SU-DHL-6 (cell line): ENCODE measurements around the gene SINHCAF.

Experiments
- EZH2phosphoT487 ChIP-seq: fragments of 200-600 bp; sonication (generic), shearing (Covaris generic); conservative IDR thresholded peaks from 2 replicates; pipeline ENCODE4 v1.6.1; 2018; ENCODE audit warnings: mild to moderate bottlenecking, antibody characterized with exemption, low read length, moderate library complexity, mixed read lengths
- TF ChIP-seq, protein P1 (sequence below): fragments of 200-600 bp; sonication (generic); IDR thresholded peaks from one replicate; pipeline ENCODE4 v1.5.1; 2017; ENCODE audit warnings: antibody characterized with exemption, mild to moderate bottlenecking, low read length, moderate library complexity; ENCODE audit not compliant: insufficient read depth, poor library complexity, severe bottlenecking

GRCh38 chr12:31234053-31234840 is 91.7 kb downstream of the SINHCAF start:
- TF ChIP-seq, protein P1, sequence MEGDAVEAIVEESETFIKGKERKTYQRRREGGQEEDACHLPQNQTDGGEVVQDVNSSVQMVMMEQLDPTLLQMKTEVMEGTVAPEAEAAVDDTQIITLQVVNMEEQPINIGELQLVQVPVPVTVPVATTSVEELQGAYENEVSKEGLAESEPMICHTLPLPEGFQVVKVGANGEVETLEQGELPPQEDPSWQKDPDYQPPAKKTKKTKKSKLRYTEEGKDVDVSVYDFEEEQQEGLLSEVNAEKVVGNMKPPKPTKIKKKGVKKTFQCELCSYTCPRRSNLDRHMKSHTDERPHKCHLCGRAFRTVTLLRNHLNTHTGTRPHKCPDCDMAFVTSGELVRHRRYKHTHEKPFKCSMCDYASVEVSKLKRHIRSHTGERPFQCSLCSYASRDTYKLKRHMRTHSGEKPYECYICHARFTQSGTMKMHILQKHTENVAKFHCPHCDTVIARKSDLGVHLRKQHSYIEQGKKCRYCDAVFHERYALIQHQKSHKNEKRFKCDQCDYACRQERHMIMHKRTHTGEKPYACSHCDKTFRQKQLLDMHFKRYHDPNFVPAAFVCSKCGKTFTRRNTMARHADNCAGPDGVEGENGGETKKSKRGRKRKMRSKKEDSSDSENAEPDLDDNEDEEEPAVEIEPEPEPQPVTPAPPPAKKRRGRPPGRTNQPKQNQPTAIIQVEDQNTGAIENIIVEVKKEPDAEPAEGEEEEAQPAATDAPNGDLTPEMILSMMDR = no peak
- TF ChIP-seq EZH2phosphoT487 = no peak
